Activated CD4-positive, alpha-beta memory T cell treated with anti-CD3 and anti-CD28 coated beads, Interleukin-2, amount 10 ng/mL, durations not matched to agents 7 days and 5 days (primary cell): ENCODE results near the gene LTBP3. TPM values are rescaled to one million over a fixed set of nuclear protein-coding genes. Genes with fewer than 3 reads are reported as not detected.

Source experiments
- CTCF ChIA-PET: fragments of 350-600 bp; sonication (Branson Sonifier 250); formaldehyde crosslinking; loops from one replicate; lab custom pipeline; 2021; ENCODE audit warnings: antibody characterized with exemption, inconsistent platforms; lab: Charles Lee
- POLR2A ChIA-PET: fragments of 350-600 bp; sonication (Branson Sonifier 250); formaldehyde crosslinking; loops from one replicate; lab custom pipeline; 2021; ENCODE audit warnings: antibody characterized with exemption; lab: Charles Lee
- DNase-seq: peaks from one replicate; pipeline ENCODE4 v3.0.0-alpha.2; 2020
- H3K27ac Mint-ChIP-seq: one replicate; pipeline ENCODE4 v1.8.0; 2021; ENCODE audit warnings: mild to moderate bottlenecking, mixed read lengths
- H3K27me3 Mint-ChIP-seq: one replicate; pipeline ENCODE4 v1.8.0; 2021; ENCODE audit warnings: mixed read lengths
- H3K36me3 Mint-ChIP-seq: one replicate; pipeline ENCODE4 v1.8.0; 2021; ENCODE audit warnings: low read depth, mixed read lengths
- H3K4me1 Mint-ChIP-seq: one replicate; pipeline ENCODE4 v1.8.0; 2021; ENCODE audit warnings: mixed read lengths
- H3K4me3 Mint-ChIP-seq: one replicate; pipeline ENCODE4 v1.8.0; 2021; ENCODE audit warnings: mild to moderate bottlenecking, mixed read lengths
- H3K9me3 Mint-ChIP-seq: one replicate; pipeline ENCODE4 v1.8.0; 2021; ENCODE audit warnings: mixed read lengths
- total RNA-seq, 2 experiments: library from RNA; stranded (reverse); gene quantifications; one replicate each; pipeline ENCODE4 v1.2.3, GENCODE V29; 2021

The LTBP3 gene
- total RNA-seq, 2 experiments from 2014 or later, result 55.4 to 60.0 TPM

- CTCF ChIA-PET, result interaction anchor here (1.2 kb wide), 2 partner anchors 10 to 43 kb away, joined by 5 read pairs; no protein-coding TSS in a partner anchor
- Mint-ChIP-seq H3K9me3 (no peaks in the 10 kb centered on the region), H3K4me3 (no peak overlapping the region), H3K27me3 (no peaks in the 10 kb centered on the region), H3K36me3 (peaks cover 67% of the 10 kb centered on the region), H3K27ac (peak overlapping the region; percentile 50), H3K4me1 (peaks cover 63% of the 10 kb centered on the region)
- POLR2A ChIA-PET, result interaction anchor here (1.3 to 1.4 kb wide), 3 partner anchors 8 to 18 kb away, joined by 3 to 8 read pairs (median 3); partner anchors contain the start of gene EHBP1L1
- no peak for DNase-seq
Observed at GRCh38 chr11:65584106-65584505, 25.9 kb upstream of the LTBP3 start.

- Mint-ChIP-seq H3K27ac (peak overlapping the region; percentile 50), H3K27me3 (no peaks in the 10 kb centered on the region), H3K4me1 (peaks cover 61% of the 10 kb centered on the region), H3K4me3 (no peak overlapping the region), H3K36me3 (peaks cover 65% of the 10 kb centered on the region), H3K9me3 (no peaks in the 10 kb centered on the region)
- no peak for DNase-seq
- CTCF ChIA-PET, result interaction anchor here (1.2 kb wide), 2 partner anchors 11 to 42 kb away, joined by 5 read pairs; no protein-coding TSS in a partner anchor
- POLR2A ChIA-PET, result interaction anchor here (1.3 to 1.4 kb wide), 3 partner anchors 8 to 18 kb away, joined by 3 to 8 read pairs (median 3); partner anchors contain the start of gene EHBP1L1
Observed at GRCh38 chr11:65583589-65583988, 25.4 kb upstream of the LTBP3 start.

DNA sequence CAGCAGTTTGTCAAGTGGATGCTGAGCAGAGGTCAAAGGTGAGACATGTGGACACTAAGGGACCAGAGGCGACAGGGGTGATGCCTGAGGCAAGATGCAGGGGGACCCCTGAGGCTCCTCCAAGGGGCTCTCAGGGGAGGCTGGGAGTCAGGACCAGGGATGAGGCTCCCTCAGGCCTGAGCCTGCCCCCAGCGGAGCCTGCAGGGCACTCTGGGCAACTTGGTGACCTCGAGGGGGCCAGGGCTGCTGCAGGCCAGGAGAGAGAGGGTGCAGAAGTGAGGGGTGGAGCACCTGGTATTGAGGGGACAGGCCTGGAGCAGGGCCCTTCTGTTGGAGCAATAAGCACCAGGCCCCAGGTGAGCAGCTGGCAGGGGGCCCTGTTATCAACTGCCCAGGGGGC lies 23.8 kb upstream of the LTBP3 start:
- Mint-ChIP-seq H3K4me3 (no peak overlapping the region), H3K27me3 (no peaks in the 10 kb centered on the region), H3K4me1 (peaks cover 55% of the 10 kb centered on the region), H3K36me3 (peaks cover 65% of the 10 kb centered on the region), H3K9me3 (no peaks in the 10 kb centered on the region), H3K27ac (no peak overlapping the region)
- POLR2A ChIA-PET, result interaction anchor here (0.7 to 2.7 kb wide), 3 partner anchors 9 to 13 kb away, joined by 3 to 8 read pairs (median 3); partner anchors contain the start of genes FAM89B, KCNK7 and ZNRD2
- CTCF ChIA-PET, result interaction anchor here (1.2 kb wide), 1 partner anchor 41 kb away, joined by 6 read pairs; no protein-coding TSS in a partner anchor
- DNase-seq, result no peak

DNA sequence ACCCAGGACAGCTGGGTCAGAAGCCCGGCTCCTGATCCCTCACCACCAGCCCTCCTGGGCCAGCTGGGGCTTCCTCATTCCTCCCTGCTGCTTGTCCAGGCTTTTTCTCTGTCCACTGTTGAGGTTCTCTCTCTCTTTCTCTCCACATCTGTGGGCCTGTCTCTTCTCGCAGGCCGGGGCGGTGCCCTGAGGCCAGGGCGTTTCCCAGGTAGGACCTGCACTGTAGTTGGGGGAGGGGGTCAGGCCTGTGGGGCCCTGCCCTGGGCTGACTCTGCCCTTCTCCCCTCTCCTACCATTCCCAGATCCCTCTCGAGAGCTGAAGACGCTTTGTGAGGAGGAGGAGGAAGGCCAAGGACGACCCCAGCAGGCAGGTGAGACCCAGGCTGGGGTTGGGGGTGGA lies 22.6 kb upstream of the LTBP3 start:
- Mint-ChIP-seq H3K4me3 (no peak overlapping the region), H3K27ac (peak overlapping the region; percentile 52), H3K4me1 (peaks cover 45% of the 10 kb centered on the region), H3K36me3 (peaks cover 54% of the 10 kb centered on the region), H3K27me3 (no peaks in the 10 kb centered on the region), H3K9me3 (no peaks in the 10 kb centered on the region)
- no peak for DNase-seq
- ChIA-PET POLR2A (interaction anchor here (1.0 to 2.7 kb wide), 2 partner anchors 13 to 15 kb away, joined by 3 to 8 read pairs; partner anchors contain the start of gene KCNK7), CTCF (interaction anchor here (1.2 kb wide), 1 partner anchor 40 kb away, joined by 6 read pairs; no protein-coding TSS in a partner anchor)

DNA sequence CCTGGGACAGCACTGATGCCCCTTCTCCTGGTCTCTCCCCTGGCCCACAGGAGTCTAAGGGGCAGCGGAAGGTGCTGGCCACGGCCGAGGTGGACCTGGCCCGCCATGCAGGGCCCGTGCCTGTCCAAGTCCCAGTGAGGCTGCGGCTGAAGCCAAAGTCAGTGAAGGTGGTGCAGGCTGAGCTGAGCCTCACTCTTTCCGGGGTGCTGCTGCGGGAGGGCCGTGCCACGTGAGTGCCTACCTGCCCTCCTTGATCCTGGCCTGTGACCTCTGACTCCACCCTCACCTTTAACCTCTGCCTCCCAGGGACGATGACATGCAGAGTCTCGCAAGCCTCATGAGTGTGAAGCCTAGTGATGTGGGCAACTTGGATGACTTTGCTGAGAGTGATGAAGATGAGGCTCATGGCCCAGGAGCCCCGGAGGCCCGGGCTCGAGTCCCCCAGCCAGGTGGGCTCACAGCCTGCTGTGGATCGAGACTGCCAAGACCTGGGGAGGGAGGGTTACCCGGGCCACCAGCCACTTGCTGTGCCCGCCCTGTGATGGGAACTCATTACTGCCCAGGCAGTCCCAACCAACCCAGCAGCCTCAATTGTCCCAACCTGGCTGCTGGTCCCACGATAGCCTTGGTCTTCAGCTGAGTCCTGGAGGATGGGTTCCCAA lies 22.0 kb upstream of the LTBP3 start:
- Mint-ChIP-seq H3K27me3 (no peaks in the 10 kb centered on the region), H3K9me3 (no peaks in the 10 kb centered on the region), H3K36me3 (peaks cover 52% of the 10 kb centered on the region), H3K4me3 (no peak overlapping the region), H3K4me1 (peaks cover 48% of the 10 kb centered on the region), H3K27ac (no peak overlapping the region)
- POLR2A ChIA-PET, result interaction anchor here (2.7 kb wide), 1 partner anchor 15 kb away, joined by 8 read pairs; the partner anchor contains the start of gene KCNK7
- CTCF ChIA-PET, result no interaction called here
- no peak for DNase-seq

GRCh38 chr11:65579291-65579690 lies 21.1 kb upstream of the LTBP3 start:
- H3K27me3 Mint-ChIP-seq, result no peaks in the 10 kb centered on the region
- no peak for DNase-seq
- H3K9me3 Mint-ChIP-seq, result no peaks in the 10 kb centered on the region
- no peak overlapping the region for H3K4me3 Mint-ChIP-seq
- ChIA-PET CTCF (interaction anchor here (5.3 kb wide), 1 partner anchor 8 kb away, joined by 60 read pairs; no protein-coding TSS in a partner anchor), POLR2A (interaction anchor here (3.2 to 5.2 kb wide), 2 partner anchors 9 to 36 kb away, joined by 18 to 96 read pairs; partner anchors contain the start of gene PCNX3)
- peaks cover 50% of the 10 kb centered on the region for H3K4me1 Mint-ChIP-seq
- peaks cover 56% of the 10 kb centered on the region for H3K36me3 Mint-ChIP-seq
- peak overlapping the region; percentile 40 for H3K27ac Mint-ChIP-seq

DNA sequence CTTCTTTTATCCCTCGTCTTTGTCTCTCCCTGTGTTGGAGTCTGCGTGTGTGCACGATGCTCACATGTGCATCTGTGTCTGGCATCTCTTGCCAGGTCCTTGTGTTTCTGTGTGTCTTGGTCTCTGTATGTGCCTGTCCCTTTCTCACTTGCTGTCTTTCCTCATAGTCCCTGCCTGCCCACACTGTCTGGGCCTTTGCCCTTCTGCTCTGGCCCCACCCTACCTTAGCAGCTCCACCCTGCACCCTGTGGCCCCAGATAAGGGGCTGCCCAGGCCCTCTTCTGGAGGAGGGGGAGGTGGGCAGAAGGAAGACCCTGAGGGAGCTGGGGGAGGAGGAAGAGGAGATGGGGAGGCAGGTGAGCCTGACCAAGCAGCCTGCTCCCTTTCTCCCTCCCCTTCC lies 20.5 kb upstream of the LTBP3 start:
- Mint-ChIP-seq H3K27me3 (no peaks in the 10 kb centered on the region), H3K4me3 (peak overlapping the region; percentile 88), H3K9me3 (no peaks in the 10 kb centered on the region), H3K4me1 (peaks cover 49% of the 10 kb centered on the region), H3K27ac (peak overlapping the region; percentile 77), H3K36me3 (peaks cover 53% of the 10 kb centered on the region)
- CTCF ChIA-PET, result interaction anchor here (5.3 kb wide), 1 partner anchor 9 kb away, joined by 60 read pairs; no protein-coding TSS in a partner anchor
- DNase-seq, result no peak
- POLR2A ChIA-PET, result interaction anchor here (3.2 to 5.2 kb wide), 2 partner anchors 9 to 37 kb away, joined by 18 to 96 read pairs; partner anchors contain the start of gene PCNX3

- no peak for DNase-seq
- Mint-ChIP-seq H3K9me3 (no peaks in the 10 kb centered on the region), H3K4me3 (peak overlapping the region; percentile 88), H3K4me1 (peaks cover 50% of the 10 kb centered on the region), H3K27me3 (no peaks in the 10 kb centered on the region), H3K36me3 (peaks cover 53% of the 10 kb centered on the region), H3K27ac (peak overlapping the region; percentile 77)
- CTCF ChIA-PET, result interaction anchor here (1.1 to 5.3 kb wide), 3 partner anchors 9 to 38 kb away, joined by 3 to 60 read pairs (median 18); no protein-coding TSS in a partner anchor
- POLR2A ChIA-PET, result interaction anchor here (1.2 to 5.2 kb wide), 5 partner anchors 10 to 79 kb away, joined by 3 to 96 read pairs (median 29); partner anchors contain the start of genes KCNK7, MALAT1 and PCNX3
Observed at GRCh38 chr11:65578134-65578533, 20.0 kb upstream of the LTBP3 start.

GRCh38 chr11:65577756-65578109 lies 19.6 kb upstream of the LTBP3 start:
- peak overlapping the region; percentile 88 for H3K4me3 Mint-ChIP-seq
- H3K36me3 Mint-ChIP-seq, result peaks cover 51% of the 10 kb centered on the region
- H3K9me3 Mint-ChIP-seq, result no peaks in the 10 kb centered on the region
- no peaks in the 10 kb centered on the region for H3K27me3 Mint-ChIP-seq
- H3K4me1 Mint-ChIP-seq, result peaks cover 48% of the 10 kb centered on the region
- no peak for DNase-seq
- ChIA-PET CTCF (interaction anchor here (0.9 to 5.3 kb wide), 4 partner anchors 10 to 37 kb away, joined by 3 to 60 read pairs (median 10); no protein-coding TSS in a partner anchor), POLR2A (interaction anchor here (0.9 to 5.2 kb wide), 12 partner anchors 10 to 154 kb away, joined by 3 to 96 read pairs (median 10); partner anchors contain the start of genes KCNK7, MALAT1, NEAT1 and PCNX3)
- peak overlapping the region; percentile 59 for H3K27ac Mint-ChIP-seq

DNA sequence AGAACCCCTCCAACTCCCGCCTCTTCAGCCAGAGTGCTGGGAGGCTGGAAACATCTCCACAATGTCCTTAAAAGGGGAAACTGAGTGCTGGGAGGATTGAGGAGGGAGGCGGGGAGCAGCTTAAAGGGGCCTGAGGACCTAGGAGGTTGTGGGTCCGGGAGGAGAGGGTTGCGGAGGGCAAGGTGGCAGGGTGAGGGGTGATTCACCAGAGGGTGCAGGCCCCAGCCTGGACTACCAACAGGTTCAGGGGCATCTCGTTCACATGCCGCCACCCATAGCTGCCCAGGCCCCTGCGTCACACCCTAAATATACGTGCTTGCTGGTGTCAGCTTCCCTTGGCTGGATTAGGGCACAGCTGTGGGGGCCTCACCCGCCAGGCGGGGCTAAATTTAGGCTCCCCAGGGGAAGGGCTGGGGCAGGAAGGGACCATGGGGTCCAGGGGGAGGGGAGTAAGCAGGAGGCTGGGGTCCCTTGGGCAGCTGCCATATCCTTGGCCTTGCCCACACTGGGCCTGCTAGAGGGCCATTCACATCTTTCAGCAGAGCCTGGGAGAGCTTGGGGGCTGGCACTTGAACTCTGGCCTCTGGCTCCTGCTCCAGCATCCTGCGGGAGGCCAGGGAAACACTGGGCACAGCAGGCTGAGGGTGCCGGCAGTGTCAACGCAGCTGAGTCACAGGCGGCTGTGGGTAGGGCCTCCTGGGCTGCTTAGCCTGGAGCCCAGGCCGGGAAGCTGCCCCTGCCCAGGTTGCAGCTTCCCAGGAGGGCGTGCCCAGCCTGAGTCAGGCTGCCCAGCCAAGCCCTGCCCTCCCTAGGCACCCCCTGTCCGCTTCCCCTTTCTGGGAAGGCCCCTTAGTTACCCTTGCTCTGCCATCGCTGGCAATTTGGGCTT lies 19.0 kb upstream of the LTBP3 start:
- H3K36me3 Mint-ChIP-seq, result peaks cover 45% of the 10 kb centered on the region
- H3K4me3 Mint-ChIP-seq, result peak overlapping the region; percentile 88
- H3K9me3 Mint-ChIP-seq, result no peaks in the 10 kb centered on the region
- H3K27me3 Mint-ChIP-seq, result no peaks in the 10 kb centered on the region
- peak overlapping the region; percentile 82 for H3K27ac Mint-ChIP-seq
- peak; percentile 48 for DNase-seq
- ChIA-PET POLR2A (interaction anchor here (0.7 to 5.2 kb wide), 18 partner anchors 11 to 156 kb away, joined by 3 to 96 read pairs (median 12); partner anchors contain the start of genes KCNK7, MALAT1, MAP3K11 and NEAT1), CTCF (interaction anchor here (0.9 to 5.3 kb wide), 7 partner anchors 11 to 61 kb away, joined by 3 to 60 read pairs (median 3); partner anchors contain the start of genes PCNX3 and SIPA1)
- peaks cover 44% of the 10 kb centered on the region for H3K4me1 Mint-ChIP-seq

DNA sequence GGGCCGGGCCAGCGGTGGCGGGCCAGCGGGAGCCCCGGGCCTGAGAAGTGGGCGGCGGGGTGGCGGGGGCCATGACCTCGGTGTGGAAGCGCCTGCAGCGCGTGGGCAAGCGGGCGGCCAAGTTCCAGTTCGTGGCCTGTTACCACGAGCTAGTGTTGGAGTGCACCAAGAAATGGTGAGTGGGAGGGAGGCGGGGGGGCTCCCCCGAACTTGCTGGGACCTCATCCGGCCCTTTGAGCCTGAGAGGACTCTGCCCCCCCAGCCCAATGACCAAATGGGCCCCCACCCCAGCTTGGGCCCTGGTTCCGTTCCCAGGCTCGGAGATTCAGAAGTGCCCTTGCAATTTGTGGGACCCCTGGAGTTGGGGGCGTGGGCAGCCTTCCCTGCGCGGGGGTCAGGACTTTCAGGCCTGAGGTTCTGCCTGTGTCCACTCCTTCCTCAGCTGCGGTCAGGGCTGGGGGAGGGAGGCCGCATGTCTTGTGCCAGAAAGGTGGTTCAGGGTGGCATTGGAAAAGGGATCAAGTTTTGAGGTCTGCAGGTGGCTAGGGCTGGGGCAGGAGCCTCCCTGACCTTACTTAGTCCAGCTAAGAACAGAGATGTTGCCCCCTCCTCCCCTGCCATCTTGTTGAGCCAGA lies 18.2 kb upstream of the LTBP3 start:
- H3K4me3 Mint-ChIP-seq, result peak overlapping the region; percentile 88
- DNase-seq, result no peak
- peaks cover 42% of the 10 kb centered on the region for H3K36me3 Mint-ChIP-seq
- peak overlapping the region; percentile 82 for H3K27ac Mint-ChIP-seq
- ChIA-PET CTCF (interaction anchor here (1.2 to 5.3 kb wide), 6 partner anchors 11 to 62 kb away, joined by 3 to 60 read pairs (median 10); partner anchors contain the start of genes KCNK7, PCNX3 and SIPA1), POLR2A (interaction anchor here (0.7 to 5.2 kb wide), 22 partner anchors 8 to 159 kb away, joined by 3 to 96 read pairs (median 10); partner anchors contain the start of genes KCNK7, LTBP3, MALAT1 and MAP3K11)
- no peaks in the 10 kb centered on the region for H3K27me3 Mint-ChIP-seq
- no peaks in the 10 kb centered on the region for H3K9me3 Mint-ChIP-seq
- H3K4me1 Mint-ChIP-seq, result peaks cover 52% of the 10 kb centered on the region
